ENCODE results near the gene CDIPT. TPM values are rescaled to one million over a fixed set of nuclear protein-coding genes. Genes with fewer than 3 reads are reported as not detected.
"Not testable (repeated sequence)": the region's sequence is repeated elsewhere in the genome, so short reads cannot be mapped to it uniquely, and the experiment has no call there.

CDIPT gene
- total RNA-seq, 2 donors from 2014 or later = 39.4 to 40.6 TPM

DNA sequence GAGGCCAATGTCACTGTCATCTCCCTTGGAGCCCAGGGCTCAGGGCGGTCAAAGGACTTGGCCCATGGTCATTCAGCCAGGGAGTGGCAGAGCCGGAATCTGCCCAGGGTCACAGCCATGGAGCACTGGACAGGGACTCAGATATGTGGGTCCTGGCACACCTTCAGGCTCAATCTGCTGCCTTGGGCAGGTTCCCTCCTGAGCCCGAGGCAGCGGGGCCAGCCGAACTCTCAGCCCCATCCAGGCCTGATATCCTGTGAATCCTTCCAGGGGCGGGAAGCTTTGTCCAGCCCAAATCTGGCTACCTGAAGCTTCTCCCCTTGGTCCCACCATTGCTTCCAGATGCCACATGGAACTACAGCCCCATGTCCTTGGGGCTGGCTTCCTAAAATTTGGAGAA lies 12.2 kb upstream of the CDIPT start:
- ATAC-seq = no peak
- DNase-seq (ENCODE audit: low spot score in 2 of 2) = no peak
- Mint-ChIP-seq H3K9me3 (no peaks in the 10 kb centered on the region), H3K27ac (no peak overlapping the region), H3K36me3 (no peaks in the 10 kb centered on the region)

DNA sequence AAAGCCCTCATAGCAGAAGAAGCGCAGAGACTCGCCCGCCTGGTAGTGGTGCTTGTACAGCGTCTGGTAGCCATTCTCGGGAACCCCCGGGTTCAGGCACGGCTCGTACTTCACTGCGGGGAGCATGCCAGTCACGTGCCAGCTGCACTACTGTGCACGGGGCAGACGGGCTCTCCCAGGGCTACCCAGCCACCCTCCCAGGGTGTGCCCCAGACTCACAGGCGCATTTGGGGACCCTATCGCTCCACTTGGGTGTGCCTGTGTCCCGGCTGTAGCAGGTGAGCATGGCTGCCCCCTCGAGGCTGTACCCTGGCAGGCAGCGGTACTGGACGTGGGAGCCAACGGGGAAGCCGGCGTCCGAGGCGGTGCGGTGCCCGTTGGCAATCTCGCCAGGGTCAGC lies 10.3 kb upstream of the CDIPT start:
- no peaks in the 10 kb centered on the region for H3K36me3 Mint-ChIP-seq

DNA sequence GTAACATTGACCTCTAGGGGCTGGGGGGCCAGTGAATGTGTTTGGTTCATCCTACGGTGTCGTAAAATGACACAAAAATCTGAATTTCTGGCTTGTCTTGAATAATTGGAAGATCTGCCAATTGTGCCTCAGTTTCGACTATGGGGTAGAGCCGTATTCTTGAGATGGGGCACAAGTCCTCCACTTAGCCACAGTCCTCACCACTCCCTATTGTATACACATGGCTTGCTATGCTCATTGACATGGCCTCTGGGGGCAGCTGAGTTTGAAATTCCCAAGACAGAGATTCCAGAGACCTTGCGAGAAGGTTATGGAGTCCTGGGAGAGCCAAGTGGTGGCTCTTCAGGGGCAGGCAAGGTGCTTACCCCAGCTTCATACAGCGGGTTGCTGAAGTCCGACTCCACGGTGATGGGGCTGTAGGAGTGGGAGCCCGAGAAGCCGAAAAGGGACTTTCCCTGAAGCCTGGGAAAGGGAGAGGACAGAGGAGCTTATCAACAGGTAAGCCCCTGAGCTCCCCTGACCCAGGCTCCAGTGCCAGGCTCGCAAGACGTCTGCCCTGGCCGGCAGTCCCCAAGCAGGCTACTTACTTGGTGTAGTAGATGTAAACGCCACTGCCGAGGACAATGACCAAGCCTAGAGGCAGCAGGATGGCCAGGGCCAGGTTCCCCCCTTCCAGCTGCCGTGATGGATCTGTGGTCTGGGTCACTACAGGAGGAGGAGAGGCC lies 9.0 kb upstream of the CDIPT start:
- no peak for ATAC-seq
- no peaks in the 10 kb centered on the region for H3K9me3 Mint-ChIP-seq
- H3K36me3 Mint-ChIP-seq = no peaks in the 10 kb centered on the region

More for the DNA sequence above, 10.3 kb upstream of the CDIPT start:
- DNase-seq (ENCODE audit: low spot score in 2 of 2) (no peak), ATAC-seq (no peak)
- no peaks in the 10 kb centered on the region for H3K9me3 Mint-ChIP-seq
- no peak overlapping the region for H3K27ac Mint-ChIP-seq

DNA sequence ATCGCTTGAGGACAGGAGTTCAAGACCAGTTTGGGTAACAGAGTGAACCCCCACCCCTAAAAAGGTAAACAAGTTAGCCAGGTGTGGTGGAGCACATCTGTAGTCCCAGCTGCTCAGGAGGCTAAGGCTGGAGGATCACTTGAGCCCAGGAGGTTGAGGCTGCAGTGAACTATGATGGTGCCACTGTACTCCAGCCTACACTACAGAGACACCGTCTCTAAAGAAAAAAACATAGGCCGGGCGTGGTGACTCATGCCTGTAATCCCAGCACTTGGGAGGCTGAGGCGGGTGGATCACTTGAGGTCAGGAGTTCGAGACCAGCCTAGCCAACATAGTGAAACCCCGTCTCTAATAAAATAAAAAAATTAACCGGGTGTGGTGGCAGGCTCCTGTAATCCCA lies 6.0 kb upstream of the CDIPT start:
- ATAC-seq; H3K27ac Mint-ChIP-seq; H3K36me3 Mint-ChIP-seq; H3K9me3 Mint-ChIP-seq; DNase-seq (ENCODE audit: low spot score in 2 of 2): not testable (repeated sequence)

More for the DNA sequence above, 9.0 kb upstream of the CDIPT start:
- DNase-seq (ENCODE audit: low spot score in 2 of 2) = no peak
- H3K27ac Mint-ChIP-seq = no peak overlapping the region

DNA sequence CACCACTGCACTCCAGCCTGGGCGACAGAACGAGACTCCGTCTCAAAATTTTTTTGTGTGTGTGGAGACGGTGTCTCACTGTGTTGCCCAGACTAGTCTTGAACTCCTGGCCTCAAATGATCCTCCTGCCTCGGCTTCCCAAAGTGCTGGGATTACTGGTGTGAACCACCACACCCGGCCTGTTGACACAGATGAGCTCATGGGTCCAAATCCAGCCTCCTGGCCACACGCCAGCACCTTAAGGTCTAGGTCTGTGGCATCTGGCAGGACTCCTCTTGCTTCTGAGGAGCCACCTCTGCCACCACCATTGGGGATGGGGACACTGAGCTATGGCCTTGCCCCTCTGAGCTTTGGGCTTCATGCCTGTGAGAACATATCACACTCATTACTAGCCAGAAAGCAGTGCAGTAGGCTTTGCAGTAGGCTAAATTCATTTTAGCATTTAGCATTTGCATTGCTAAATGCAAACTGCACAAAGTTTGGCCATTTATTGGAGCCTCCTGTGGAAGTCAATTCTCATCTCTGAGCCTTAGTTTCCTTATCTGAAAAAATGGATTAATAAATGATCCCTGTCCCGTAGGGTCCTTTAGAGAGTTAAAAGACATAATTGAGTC lies 5.5 kb upstream of the CDIPT start:
- Mint-ChIP-seq H3K27ac (no peak overlapping the region), H3K9me3 (no peaks in the 10 kb centered on the region), H3K36me3 (no peaks in the 10 kb centered on the region)
- DNase-seq (ENCODE audit: low spot score in 2 of 2) (no peak), ATAC-seq (no peak)

DNA sequence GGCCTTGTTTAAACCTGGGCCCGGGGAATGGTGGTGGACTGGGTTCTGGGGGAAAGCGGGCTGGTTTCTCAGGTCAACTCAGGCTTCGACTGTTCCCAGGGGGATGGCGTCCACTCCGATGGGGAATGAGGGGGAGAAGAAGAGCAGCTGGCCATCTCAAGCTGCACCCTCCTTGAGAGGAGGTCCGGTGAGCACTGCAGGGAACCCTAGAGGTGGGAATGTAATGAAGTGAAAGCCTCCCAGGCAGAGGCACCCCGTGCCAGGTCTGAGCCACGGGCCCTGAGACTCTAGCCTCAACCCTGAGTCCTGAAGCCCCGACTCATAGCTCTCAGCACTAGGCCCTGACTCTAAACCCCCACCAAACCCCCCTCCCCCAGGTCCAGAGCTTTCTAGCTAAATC lies 1.2 kb upstream of the CDIPT start:
- Mint-ChIP-seq H3K36me3 (peaks cover 6% of the 10 kb centered on the region in 2 donors), H3K9me3 (no peaks in the 10 kb centered on the region), H3K27ac (peak overlapping the region in 1 of 2 donors; percentile 97)
- no peak for DNase-seq (ENCODE audit: low spot score in 2 of 2)
- no peak for ATAC-seq

DNA sequence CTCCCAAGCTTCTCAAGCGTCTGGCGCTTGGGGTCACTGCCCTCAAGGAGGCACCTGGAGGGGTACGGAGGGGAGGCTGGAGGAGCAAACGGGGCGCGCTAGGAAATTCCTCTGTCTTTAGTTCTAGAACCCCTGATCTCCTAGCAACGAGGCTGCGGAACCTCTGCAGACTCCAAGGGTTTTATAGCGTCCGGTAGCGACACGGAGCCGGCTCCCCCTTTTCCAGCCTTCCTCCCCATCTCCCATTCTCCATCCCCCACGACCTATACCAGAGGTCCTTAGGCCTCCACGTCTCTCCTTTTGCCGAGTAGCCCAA lies 601 bp upstream of the CDIPT start:
- no peak for DNase-seq (ENCODE audit: low spot score in 2 of 2)
- H3K27ac Mint-ChIP-seq = peak overlapping the region; percentile 97 to 99
- H3K9me3 Mint-ChIP-seq = no peaks in the 10 kb centered on the region
- H3K36me3 Mint-ChIP-seq = peaks cover 6% of the 10 kb centered on the region in 2 donors
- ATAC-seq = no peak

DNA sequence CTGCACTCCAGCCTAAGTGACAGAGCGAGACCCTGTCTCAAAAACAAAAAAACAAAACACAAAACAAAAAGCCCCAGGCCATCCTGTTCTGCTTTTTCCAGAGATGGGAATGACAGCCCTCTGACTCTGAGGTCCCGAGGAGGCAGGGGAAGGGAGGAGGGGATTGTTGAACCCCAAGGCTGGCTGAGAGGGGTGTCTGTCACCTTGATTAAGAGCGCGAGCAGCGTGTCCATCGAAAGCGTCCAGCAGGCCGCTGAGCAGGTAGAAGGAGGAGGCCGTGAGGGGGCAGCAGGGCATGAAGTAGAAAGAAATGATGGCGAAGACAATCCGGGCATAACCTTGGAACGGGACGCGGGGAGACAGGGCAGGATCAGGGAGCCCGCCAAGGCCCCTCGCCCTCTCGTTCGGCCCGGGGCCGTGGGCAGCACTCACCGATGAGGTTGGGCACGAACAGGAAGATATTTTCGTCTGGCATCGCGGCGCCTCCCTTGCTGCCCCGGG lies 593 bp downstream of the CDIPT start:
- Mint-ChIP-seq H3K36me3 (peaks cover 6 to 12% of the 10 kb centered on the region in 2 donors), H3K27ac (peak overlapping the region; percentile 96 to 97), H3K9me3 (no peaks in the 10 kb centered on the region)
- ATAC-seq (peak in 1 of 2 donors; percentile 9), DNase-seq (ENCODE audit: low spot score in 2 of 2) (peak in 1 of 2 donors; percentile 21)

DNA sequence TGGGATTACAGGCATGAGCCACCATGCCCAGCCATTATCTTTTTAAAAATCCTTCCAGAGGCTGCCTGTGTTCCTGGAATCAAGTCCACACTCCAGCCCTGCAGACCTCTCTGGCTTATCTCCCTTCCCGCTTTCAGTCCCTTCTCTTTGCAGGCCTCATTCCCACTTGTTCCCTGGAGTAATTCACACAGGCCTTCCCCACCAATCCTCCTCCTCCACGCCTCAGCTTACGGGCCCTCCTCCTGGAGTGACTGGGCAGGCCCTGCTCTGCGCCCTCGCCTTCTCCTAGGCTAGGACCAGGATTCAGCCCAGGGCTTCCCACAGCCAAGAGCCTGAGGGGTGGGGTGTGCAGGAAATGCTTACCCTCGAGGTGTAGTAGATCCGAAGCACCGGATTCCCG lies 2.8 kb downstream of the CDIPT start:
- Mint-ChIP-seq H3K36me3 (peaks cover 6 to 12% of the 10 kb centered on the region in 2 donors), H3K27ac (peak overlapping the region; percentile 52 to 92), H3K9me3 (no peaks in the 10 kb centered on the region)
- ATAC-seq (no peak), DNase-seq (ENCODE audit: low spot score in 2 of 2) (no peak)

DNA sequence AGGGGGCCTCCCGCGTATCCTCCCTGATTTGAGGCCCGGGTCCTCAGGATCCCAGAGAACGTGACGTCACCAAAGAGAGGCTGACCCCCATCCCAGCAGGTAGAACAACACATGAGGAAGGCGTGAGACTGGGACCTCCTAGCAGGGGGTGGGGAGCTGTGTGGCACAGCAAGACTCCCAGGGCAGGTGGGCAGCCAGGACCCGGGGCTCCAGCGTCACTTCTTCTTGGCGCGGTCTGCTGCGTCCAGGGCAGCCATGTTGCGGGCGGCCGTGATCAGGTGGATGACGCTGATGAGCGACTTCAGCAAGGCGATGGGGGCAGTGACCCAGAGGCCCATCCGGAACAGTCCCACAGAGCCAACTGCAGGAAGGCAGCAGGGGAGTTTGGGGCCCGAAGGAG lies 4.1 kb downstream of the CDIPT start:
- no peak overlapping the region for H3K27ac Mint-ChIP-seq
- no peak for ATAC-seq
- H3K36me3 Mint-ChIP-seq = peaks cover 6 to 12% of the 10 kb centered on the region in 2 donors
- H3K9me3 Mint-ChIP-seq = no peaks in the 10 kb centered on the region
- DNase-seq (ENCODE audit: low spot score in 2 of 2) = no peak

DNA sequence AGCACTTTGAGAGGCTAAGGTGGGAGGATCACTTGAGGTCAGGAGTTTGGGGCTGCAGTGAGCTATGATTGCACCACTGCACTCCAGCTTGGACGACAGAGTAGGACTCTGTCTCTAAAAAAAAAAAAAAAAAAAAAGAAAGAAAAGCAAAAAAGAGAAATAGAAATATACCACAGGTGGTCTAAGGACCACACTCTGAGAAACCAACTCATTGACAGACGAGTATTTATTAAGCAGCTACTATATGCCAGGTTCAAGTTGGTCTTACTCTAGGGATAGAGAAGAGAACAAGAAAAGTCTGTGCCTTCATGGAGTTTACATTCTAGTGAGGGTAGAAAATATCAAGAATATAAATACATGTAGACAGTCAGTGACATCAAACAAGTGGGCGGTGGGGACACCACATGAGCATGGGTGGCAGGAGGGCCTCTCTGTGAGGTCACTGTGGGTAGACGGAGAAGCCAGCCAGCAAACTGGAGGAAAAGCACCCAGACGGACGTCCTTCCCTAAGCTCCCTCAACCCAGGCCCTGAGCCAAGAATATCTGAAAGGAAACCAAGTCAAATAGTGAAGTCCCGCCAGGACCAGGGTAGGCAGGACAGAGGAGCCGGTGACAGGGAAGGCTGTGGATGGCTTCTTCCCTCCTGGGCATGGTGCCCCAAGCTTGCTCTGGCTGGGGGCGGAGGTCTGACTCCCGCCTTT lies 4.7 kb downstream of the CDIPT start:
- H3K27ac Mint-ChIP-seq = peak overlapping the region in 1 of 2 donors; percentile 31
- ATAC-seq = no peak
- H3K36me3 Mint-ChIP-seq = peaks cover 6 to 12% of the 10 kb centered on the region in 2 donors
- no peak for DNase-seq (ENCODE audit: low spot score in 2 of 2)
- H3K9me3 Mint-ChIP-seq = no peaks in the 10 kb centered on the region

DNA sequence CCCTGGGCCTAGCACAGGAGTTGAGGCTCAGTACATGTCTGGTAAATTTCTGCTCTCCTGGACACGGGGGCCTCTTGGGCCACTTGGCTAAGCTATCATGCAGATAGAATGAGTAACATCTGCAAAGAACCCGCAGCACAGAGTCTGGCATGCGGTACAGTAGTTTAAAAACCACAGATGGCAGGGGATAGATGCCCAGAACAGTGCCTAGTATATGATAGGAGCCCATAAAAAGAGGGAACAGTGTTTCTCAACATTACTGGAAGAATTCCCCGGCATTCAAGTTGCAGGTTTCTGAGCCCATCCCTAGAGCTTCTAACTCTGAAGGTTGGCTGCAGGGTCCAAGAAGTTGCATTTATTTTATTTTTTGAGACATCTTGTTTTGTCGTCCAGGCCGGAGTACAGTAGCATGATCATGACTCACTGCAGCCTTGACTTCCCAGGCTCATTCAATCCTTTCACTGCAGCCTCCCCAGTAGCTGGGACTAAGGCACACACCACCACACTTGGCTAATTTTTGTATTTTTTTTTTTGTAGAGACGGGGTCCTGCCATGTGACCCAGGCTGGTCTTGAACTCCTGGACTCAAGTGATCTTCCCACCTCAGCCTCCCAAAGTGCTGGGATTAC lies 5.8 kb downstream of the CDIPT start:
- no peak for ATAC-seq
- no peak for DNase-seq (ENCODE audit: low spot score in 2 of 2)
- H3K9me3 Mint-ChIP-seq = no peaks in the 10 kb centered on the region
- no peak overlapping the region for H3K27ac Mint-ChIP-seq
- peaks cover 2 to 7% of the 10 kb centered on the region in 2 donors for H3K36me3 Mint-ChIP-seq

DNA sequence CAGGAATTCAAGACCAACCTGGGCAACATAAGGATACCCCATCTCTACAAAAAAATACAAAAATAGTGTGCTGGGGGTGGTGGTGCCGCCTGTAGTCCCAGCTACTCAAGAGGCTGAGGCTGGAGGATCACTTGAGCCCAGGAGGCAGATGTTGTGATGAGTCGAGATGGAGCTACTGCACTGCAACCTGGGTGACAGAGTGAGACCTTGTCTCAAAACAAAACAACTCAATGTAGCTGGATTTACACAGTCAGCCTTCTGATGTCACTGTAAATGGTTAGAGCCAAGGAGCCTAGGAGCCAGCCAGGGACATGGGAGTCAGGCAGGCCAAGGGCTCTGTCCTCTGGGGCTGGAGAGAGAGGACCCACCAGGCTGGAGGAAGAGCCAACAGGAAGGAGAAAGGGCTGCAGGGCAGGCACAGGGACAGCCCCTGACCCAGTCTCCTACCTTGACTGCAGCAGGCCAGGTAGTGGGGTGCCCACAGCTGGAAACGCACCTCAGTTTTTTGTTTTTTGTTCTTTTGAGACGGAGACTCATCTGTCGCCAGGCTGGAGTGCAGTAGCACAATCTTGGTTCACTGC lies 8.4 kb downstream of the CDIPT start:
- peaks cover 0 to 6% of the 10 kb centered on the region in 2 donors for H3K36me3 Mint-ChIP-seq
- no peaks in the 10 kb centered on the region for H3K9me3 Mint-ChIP-seq
- peak; percentile 47 to 56 for ATAC-seq
- peak overlapping the region; percentile 25 to 52 for H3K27ac Mint-ChIP-seq
- DNase-seq (ENCODE audit: low spot score in 2 of 2) = no peak

DNA sequence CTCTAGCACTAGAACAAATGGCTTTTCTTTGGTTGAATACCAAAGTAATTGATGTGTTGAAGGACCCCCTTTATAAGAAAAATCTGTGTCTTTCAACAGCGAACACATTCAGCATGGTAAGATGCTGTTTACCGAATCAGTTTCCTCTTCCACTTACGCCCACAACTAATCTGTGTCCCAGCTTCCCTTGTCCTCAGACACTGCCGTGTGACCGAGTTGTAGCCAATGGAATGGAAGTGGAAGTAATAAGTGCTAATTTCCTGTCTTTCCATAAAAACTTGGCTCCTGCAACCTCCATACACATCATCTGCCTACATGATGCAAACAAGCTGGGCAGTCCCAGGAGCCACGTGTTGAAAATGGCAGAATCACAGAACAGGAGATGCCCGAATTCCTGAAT lies 10.4 kb downstream of the CDIPT start:
- Mint-ChIP-seq H3K9me3 (no peaks in the 10 kb centered on the region), H3K36me3 (no peaks in the 10 kb centered on the region), H3K27ac (no peak overlapping the region)
- ATAC-seq = no peak
- DNase-seq (ENCODE audit: low spot score in 2 of 2) = no peak

DNA sequence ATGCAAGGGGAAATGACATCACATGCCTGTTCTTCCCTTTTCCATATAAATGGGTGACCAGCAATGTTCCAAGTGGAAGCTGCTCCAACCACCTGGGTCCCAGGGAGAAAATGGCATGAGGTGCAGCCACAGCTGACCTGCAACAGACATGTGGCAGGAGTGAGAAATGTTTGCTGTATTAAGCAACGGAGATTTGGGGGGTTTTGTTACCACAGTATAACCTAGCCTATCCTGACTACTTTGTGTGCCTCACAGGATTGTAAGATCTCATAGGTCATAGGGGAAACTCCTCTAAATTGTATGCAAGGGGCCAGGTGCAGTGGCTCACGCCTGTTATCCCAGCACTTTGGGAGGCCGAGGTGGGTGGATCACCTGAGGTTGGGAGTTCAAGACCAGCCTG lies 12.0 kb downstream of the CDIPT start:
- H3K9me3 Mint-ChIP-seq = no peaks in the 10 kb centered on the region
- no peak overlapping the region for H3K27ac Mint-ChIP-seq
- ATAC-seq (no peak), DNase-seq (ENCODE audit: low spot score in 2 of 2) (no peak)
- peaks cover 0 to 6% of the 10 kb centered on the region in 2 donors for H3K36me3 Mint-ChIP-seq

DNA sequence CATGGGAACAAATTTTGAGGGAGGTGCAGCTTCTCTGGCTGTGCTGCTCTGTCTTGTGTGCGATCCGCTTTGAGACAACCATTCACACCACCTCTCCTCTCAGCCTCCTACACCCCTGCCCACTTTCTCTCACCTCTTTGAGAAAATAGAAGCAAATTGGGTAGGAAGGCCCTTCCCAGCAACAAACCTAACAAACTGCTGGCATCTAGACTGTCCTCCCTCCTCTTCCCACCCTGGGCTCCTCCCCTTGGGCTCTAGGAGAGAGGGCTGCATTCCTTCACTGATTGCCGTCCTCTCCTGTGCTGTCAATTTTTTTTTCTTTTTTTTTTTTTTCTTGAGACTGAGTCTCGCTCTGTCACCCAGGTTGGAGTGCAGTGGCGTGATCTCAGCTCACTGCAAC lies 13.5 kb downstream of the CDIPT start:
- peak overlapping the region in 1 of 2 donors; percentile 22 for H3K27ac Mint-ChIP-seq
- no peak for ATAC-seq
- H3K9me3 Mint-ChIP-seq = no peaks in the 10 kb centered on the region
- no peak for DNase-seq (ENCODE audit: low spot score in 2 of 2)
- peaks cover 4 to 12% of the 10 kb centered on the region in 2 donors for H3K36me3 Mint-ChIP-seq
